OCI-LY1 (cell line): Measurements from ENCODE around the gene BRF1.

Source experiments
- EZH2 ChIP-seq: fragments of 200-600 bp; sonication (generic), shearing (Covaris generic); IDR thresholded peaks from 2 replicates; pipeline ENCODE4 v1.8.0; 2017; ENCODE audit warnings: borderline replicate concordance, mixed run types, mild to moderate bottlenecking, antibody characterized with exemption, low read length, moderate library complexity, mixed read lengths
- TF ChIP-seq, protein P1 (sequence below): fragments of 200-600 bp; sonication (generic), shearing (Covaris generic); IDR thresholded peaks from 2 replicates; pipeline ENCODE4 v1.5.1; 2017; ENCODE audit warnings: mild to moderate bottlenecking, antibody characterized with exemption, low read length, moderate library complexity, mixed read lengths

DNA sequence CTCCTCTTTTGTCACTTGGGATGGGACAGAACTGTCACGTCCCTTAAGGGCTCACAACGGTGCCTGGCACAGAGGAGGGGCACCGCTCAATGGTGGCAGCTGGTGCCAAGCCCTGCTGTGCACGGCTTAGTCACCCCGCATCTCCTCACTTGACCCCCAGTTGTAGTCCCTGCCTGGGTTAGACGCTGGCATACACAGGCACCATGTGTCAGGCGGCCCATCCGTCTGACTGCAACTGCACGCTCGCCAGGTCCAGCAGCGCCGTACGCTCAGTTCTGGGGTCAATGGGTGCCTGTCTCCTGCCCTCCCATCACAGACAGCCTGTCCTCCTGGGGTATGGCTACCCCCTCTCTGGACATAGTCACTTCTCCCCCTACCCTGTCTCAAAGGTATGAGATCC, 12.2 kb upstream of the BRF1 start:
- TF ChIP-seq, protein P1, sequence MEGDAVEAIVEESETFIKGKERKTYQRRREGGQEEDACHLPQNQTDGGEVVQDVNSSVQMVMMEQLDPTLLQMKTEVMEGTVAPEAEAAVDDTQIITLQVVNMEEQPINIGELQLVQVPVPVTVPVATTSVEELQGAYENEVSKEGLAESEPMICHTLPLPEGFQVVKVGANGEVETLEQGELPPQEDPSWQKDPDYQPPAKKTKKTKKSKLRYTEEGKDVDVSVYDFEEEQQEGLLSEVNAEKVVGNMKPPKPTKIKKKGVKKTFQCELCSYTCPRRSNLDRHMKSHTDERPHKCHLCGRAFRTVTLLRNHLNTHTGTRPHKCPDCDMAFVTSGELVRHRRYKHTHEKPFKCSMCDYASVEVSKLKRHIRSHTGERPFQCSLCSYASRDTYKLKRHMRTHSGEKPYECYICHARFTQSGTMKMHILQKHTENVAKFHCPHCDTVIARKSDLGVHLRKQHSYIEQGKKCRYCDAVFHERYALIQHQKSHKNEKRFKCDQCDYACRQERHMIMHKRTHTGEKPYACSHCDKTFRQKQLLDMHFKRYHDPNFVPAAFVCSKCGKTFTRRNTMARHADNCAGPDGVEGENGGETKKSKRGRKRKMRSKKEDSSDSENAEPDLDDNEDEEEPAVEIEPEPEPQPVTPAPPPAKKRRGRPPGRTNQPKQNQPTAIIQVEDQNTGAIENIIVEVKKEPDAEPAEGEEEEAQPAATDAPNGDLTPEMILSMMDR: no peak
- TF ChIP-seq EZH2: no peak
